ENCODE measurements around the gene CCDC186.

CCDC186 gene

GRCh38 chr10:114100848-114101741, 72.9 kb downstream of the CCDC186 start:
- DNase-seq (ENCODE audit: insufficient read length, low spot score) (no peak), FAIRE-seq (no peak)
- TF ChIP-seq, protein P1, sequence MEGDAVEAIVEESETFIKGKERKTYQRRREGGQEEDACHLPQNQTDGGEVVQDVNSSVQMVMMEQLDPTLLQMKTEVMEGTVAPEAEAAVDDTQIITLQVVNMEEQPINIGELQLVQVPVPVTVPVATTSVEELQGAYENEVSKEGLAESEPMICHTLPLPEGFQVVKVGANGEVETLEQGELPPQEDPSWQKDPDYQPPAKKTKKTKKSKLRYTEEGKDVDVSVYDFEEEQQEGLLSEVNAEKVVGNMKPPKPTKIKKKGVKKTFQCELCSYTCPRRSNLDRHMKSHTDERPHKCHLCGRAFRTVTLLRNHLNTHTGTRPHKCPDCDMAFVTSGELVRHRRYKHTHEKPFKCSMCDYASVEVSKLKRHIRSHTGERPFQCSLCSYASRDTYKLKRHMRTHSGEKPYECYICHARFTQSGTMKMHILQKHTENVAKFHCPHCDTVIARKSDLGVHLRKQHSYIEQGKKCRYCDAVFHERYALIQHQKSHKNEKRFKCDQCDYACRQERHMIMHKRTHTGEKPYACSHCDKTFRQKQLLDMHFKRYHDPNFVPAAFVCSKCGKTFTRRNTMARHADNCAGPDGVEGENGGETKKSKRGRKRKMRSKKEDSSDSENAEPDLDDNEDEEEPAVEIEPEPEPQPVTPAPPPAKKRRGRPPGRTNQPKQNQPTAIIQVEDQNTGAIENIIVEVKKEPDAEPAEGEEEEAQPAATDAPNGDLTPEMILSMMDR (IDR thresholded peaks at IDR 0.05; ENCODE audit: insufficient read depth, missing control alignments): no peak

DNA sequence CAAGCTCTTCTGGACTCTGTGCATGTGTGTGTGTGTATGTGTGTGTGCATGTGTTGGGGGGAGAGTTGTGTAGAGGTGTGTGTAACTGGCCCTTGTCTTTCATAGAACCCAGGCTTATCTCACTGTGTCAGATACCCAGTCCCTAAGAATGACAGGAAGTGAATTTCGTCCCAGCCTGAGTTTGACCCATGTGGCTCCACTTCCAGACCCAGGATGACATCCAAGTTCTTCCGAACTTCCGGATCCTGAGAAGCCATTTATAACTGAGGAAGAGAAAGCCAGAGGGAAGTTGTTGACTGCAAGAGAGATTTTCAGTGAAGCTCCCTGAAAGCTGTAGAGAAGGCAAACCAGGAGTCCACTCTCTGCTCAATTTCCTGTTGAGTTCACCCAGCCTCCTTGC, 77.1 kb downstream of the CCDC186 start:
- DNase-seq (ENCODE audit: insufficient read length, low spot score) (no peak), FAIRE-seq (no peak)
- TF ChIP-seq, protein P1 (IDR thresholded peaks at IDR 0.05; ENCODE audit: insufficient read depth, missing control alignments): no peak

GRCh38 chr10:114095559-114096337, 78.3 kb downstream of the CCDC186 start:
- TF ChIP-seq, protein P1 (IDR thresholded peaks at IDR 0.05; ENCODE audit: insufficient read depth, missing control alignments): no peak
- no peak for DNase-seq (ENCODE audit: insufficient read length, low spot score)
- no peak for FAIRE-seq

- TF ChIP-seq, protein P1 (IDR thresholded peaks at IDR 0.05; ENCODE audit: insufficient read depth, missing control alignments): no peak
- DNase-seq (ENCODE audit: insufficient read length, low spot score): no peak
- FAIRE-seq: no peak
These were observed 79.2 kb downstream of the CCDC186 start for GRCh38 chr10:114094795-114095194.

DNA sequence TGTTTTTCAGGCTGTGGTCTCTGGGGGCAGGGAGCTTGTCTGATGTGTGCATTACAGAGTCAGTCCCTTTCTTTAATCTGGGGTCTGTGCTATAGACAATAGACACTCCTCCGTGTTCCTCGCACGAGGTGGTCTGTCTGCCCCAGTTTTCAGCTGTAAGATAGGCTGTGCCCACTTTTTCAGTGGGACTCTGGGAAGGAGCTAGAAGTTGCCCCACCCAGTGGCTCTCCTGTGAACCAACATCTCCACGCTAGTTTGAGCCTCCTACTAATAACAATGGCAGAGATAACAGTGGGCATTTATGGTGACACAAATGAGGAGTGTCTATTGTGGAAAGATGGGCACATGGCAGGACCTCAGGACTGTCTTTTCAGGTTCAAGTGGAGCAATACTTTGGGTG, 86.3 kb downstream of the CCDC186 start:
- FAIRE-seq (no peak), DNase-seq (ENCODE audit: insufficient read length, low spot score) (no peak)
- TF ChIP-seq, protein P1 (IDR thresholded peaks at IDR 0.05; ENCODE audit: insufficient read depth, missing control alignments): no peak

- TF ChIP-seq, protein P1 (IDR thresholded peaks at IDR 0.05; ENCODE audit: insufficient read depth, missing control alignments): no peak
- FAIRE-seq (no peak), DNase-seq (ENCODE audit: insufficient read length, low spot score) (no peak)
These were observed 86.7 kb downstream of the CCDC186 start for GRCh38 chr10:114087255-114087654.

Data from D721Med (cell line).